ENCODE results near the gene SCD5.

DNA sequence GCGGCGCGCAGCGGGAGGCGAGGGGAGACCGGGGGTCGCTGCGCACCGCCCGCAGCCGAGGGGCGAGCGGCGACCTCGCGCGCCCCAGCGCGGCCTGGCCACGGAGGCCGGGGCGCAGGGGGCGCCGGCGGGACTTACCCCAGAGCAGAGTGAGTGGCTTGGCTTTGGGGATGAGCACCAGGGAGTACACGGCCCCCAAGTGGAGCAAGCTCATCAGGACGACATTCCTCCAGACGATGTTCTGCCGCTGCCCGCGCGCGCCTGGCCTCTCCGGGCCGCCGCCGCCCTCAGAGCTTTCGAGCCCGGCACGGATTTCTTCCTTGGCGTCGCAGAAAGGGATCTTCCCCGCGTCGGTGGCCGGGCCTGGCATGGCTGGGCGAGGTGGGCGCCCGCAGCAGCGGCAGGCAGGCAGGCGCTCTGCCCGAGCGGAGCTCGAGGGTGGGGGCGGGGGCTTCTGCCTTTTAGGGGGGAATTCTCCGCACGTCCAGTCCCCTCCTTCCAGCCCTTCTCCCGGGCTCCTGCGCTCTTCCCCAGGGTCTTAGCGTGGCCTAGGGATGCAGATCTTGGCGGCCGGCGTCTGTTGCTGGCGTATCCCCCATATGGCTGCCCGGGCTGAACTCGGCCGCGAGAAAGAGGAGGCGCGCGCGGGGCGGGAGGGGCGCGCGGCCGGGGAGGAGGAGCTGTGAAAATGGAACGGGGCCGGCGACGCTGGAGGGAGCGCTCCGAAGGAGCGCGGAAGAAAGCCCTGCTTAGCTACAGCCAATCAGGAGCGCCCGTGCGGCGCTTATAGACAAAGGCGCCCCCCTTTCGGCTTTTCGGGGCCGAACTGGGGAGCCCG lies at the start of gene SCD5:
- no peak for TF ChIP-seq CTCF (IDR thresholded peaks at IDR 0.05)
- TF ChIP-seq POLR2A (IDR thresholded peaks at IDR 0.05): no peak
